ENCODE data around the gene AHR. TPM values are rescaled to one million over a fixed set of nuclear protein-coding genes. Genes with fewer than 3 reads are reported as not detected.

Gene AHR
- total RNA-seq, 2 experiments from 2014 or later = 36.7 to 42.3 TPM

GRCh38 chr7:17305387-17306171 is 7.1 kb downstream of the AHR start:
- Mint-ChIP-seq H3K9me3 (ENCODE audit: low read depth) (no peaks in the 10 kb centered on the region), H3K4me1 (peaks cover 31% of the 10 kb centered on the region), H3K36me3 (ENCODE audit: low read depth) (peaks cover 6% of the 10 kb centered on the region), H3K27ac (peak overlapping the region; percentile 86), H3K4me3 (peak overlapping the region; percentile 58), H3K27me3 (no peaks in the 10 kb centered on the region)
- POLR2A ChIA-PET = interaction anchor here (0.7 to 1.2 kb wide), 2 partner anchors 12 to 637 kb away, joined by 3 read pairs; no protein-coding TSS in a partner anchor
- DNase-seq (peak; percentile 7), ATAC-seq (peak; percentile 53)
- CTCF ChIA-PET = interaction anchor here (0.8 to 2.2 kb wide), 6 partner anchors 70 to 323 kb away, joined by 3 to 9 read pairs (median 4); no protein-coding TSS in a partner anchor
- intact Hi-C loops (cut with DNase I, micrococcal nuclease) = loop anchor here (1.0 to 5.0 kb wide), 6 partner anchors 44 to 371 kb away; no protein-coding TSS in a partner anchor

- Mint-ChIP-seq H3K36me3 (ENCODE audit: low read depth) (peaks cover 13% of the 10 kb centered on the region), H3K27ac (no peak overlapping the region), H3K4me3 (no peak overlapping the region), H3K27me3 (no peaks in the 10 kb centered on the region), H3K4me1 (peaks cover 31% of the 10 kb centered on the region), H3K9me3 (ENCODE audit: low read depth) (no peaks in the 10 kb centered on the region)
- intact Hi-C loops (cut with DNase I, micrococcal nuclease) = loop anchor here in 1 of 2 experiments (5.0 kb wide), 1 partner anchor 285 kb away; no protein-coding TSS in a partner anchor
- DNase-seq (no peak), ATAC-seq (peak; percentile 16)
- CTCF ChIA-PET = interaction anchor here (0.7 to 2.2 kb wide), 3 partner anchors 33 to 324 kb away, joined by 3 to 9 read pairs (median 7); no protein-coding TSS in a partner anchor
- POLR2A ChIA-PET = interaction anchor here (0.6 kb wide), 1 partner anchor 23 kb away, joined by 3 read pairs; no protein-coding TSS in a partner anchor
Observed at GRCh38 chr7:17307000-17307399, 8.5 kb downstream of the AHR start.

GRCh38 chr7:17307558-17307957 is 9.1 kb downstream of the AHR start:
- Mint-ChIP-seq H3K27me3 (no peaks in the 10 kb centered on the region), H3K4me3 (no peak overlapping the region), H3K36me3 (ENCODE audit: low read depth) (peaks cover 15% of the 10 kb centered on the region), H3K4me1 (peaks cover 29% of the 10 kb centered on the region), H3K9me3 (ENCODE audit: low read depth) (no peaks in the 10 kb centered on the region), H3K27ac (no peak overlapping the region)
- POLR2A ChIA-PET = no interaction called here
- ATAC-seq (peak; percentile 13), DNase-seq (no peak)
- CTCF ChIA-PET = interaction anchor here (0.7 to 2.0 kb wide), 3 partner anchors 33 to 324 kb away, joined by 3 to 7 read pairs (median 3); no protein-coding TSS in a partner anchor
- intact Hi-C loops (cut with DNase I, micrococcal nuclease) = loop anchor here in 1 of 2 experiments (5.0 kb wide), 1 partner anchor 285 kb away; no protein-coding TSS in a partner anchor

- no peak for ATAC-seq
- Mint-ChIP-seq H3K27me3 (no peaks in the 10 kb centered on the region), H3K4me3 (no peak overlapping the region), H3K27ac (no peak overlapping the region), H3K36me3 (ENCODE audit: low read depth) (peaks cover 17% of the 10 kb centered on the region), H3K9me3 (ENCODE audit: low read depth) (no peaks in the 10 kb centered on the region), H3K4me1 (peaks cover 28% of the 10 kb centered on the region)
- intact Hi-C loops (cut with DNase I, micrococcal nuclease) = loop anchor here in 1 of 2 experiments (5.0 kb wide), 1 partner anchor 286 kb away; no protein-coding TSS in a partner anchor
- POLR2A ChIA-PET = interaction anchor here (0.6 kb wide), 1 partner anchor 73 kb away, joined by 3 read pairs; no protein-coding TSS in a partner anchor
- DNase-seq = no peak
- CTCF ChIA-PET = interaction anchor here (0.7 to 2.0 kb wide), 3 partner anchors 13 to 325 kb away, joined by 3 to 7 read pairs (median 3); no protein-coding TSS in a partner anchor
Observed at GRCh38 chr7:17307969-17308648, 9.7 kb downstream of the AHR start.

GRCh38 chr7:17311194-17311593 is 12.7 kb downstream of the AHR start:
- DNase-seq = no peak
- ATAC-seq = no peak
- POLR2A ChIA-PET = no interaction called here
- H3K27me3 Mint-ChIP-seq = no peaks in the 10 kb centered on the region
- no peak overlapping the region for H3K4me3 Mint-ChIP-seq
- no peak overlapping the region for H3K27ac Mint-ChIP-seq
- H3K36me3 Mint-ChIP-seq (ENCODE audit: low read depth) = peaks cover 27% of the 10 kb centered on the region
- CTCF ChIA-PET = interaction anchor here (0.5 kb wide), 1 partner anchor 26 kb away, joined by 3 read pairs; no protein-coding TSS in a partner anchor
- intact Hi-C loops (cut with DNase I, micrococcal nuclease) = no loop called here
- H3K4me1 Mint-ChIP-seq = peaks cover 10% of the 10 kb centered on the region
- H3K9me3 Mint-ChIP-seq (ENCODE audit: low read depth) = no peaks in the 10 kb centered on the region

- POLR2A ChIA-PET = interaction anchor here (0.5 kb wide), 1 partner anchor 123 kb away, joined by 3 read pairs; no protein-coding TSS in a partner anchor
Observed at GRCh38 chr7:17311952-17312351, 13.5 kb downstream of the AHR start.

GRCh38 chr7:17312641-17313040 is 14.2 kb downstream of the AHR start:
- Mint-ChIP-seq H3K36me3 (ENCODE audit: low read depth) (peaks cover 33% of the 10 kb centered on the region), H3K27me3 (no peaks in the 10 kb centered on the region), H3K4me3 (no peak overlapping the region), H3K27ac (no peak overlapping the region), H3K4me1 (peaks cover 12% of the 10 kb centered on the region), H3K9me3 (ENCODE audit: low read depth) (no peaks in the 10 kb centered on the region)
- ATAC-seq (no peak), DNase-seq (no peak)
- CTCF ChIA-PET = interaction anchor here (1.2 kb wide), 1 partner anchor 11 kb away, joined by 4 read pairs; no protein-coding TSS in a partner anchor
- POLR2A ChIA-PET = interaction anchor here (0.5 kb wide), 1 partner anchor 123 kb away, joined by 3 read pairs; no protein-coding TSS in a partner anchor
- intact Hi-C loops (cut with DNase I, micrococcal nuclease) = no loop called here

More at GRCh38 chr7:17311952-17312351, 13.5 kb downstream of the AHR start:
- Mint-ChIP-seq H3K9me3 (ENCODE audit: low read depth) (no peaks in the 10 kb centered on the region), H3K4me1 (peaks cover 12% of the 10 kb centered on the region), H3K36me3 (ENCODE audit: low read depth) (peaks cover 33% of the 10 kb centered on the region), H3K27ac (no peak overlapping the region), H3K27me3 (no peaks in the 10 kb centered on the region), H3K4me3 (no peak overlapping the region)
- CTCF ChIA-PET = interaction anchor here (1.2 kb wide), 1 partner anchor 11 kb away, joined by 4 read pairs; no protein-coding TSS in a partner anchor
- DNase-seq (no peak), ATAC-seq (no peak)
- intact Hi-C loops (cut with DNase I, micrococcal nuclease) = no loop called here

GRCh38 chr7:17313194-17313593 is 14.7 kb downstream of the AHR start:
- POLR2A ChIA-PET = no interaction called here
- Mint-ChIP-seq H3K4me1 (peaks cover 12% of the 10 kb centered on the region), H3K4me3 (no peak overlapping the region), H3K27me3 (no peaks in the 10 kb centered on the region), H3K27ac (no peak overlapping the region), H3K9me3 (ENCODE audit: low read depth) (no peaks in the 10 kb centered on the region), H3K36me3 (ENCODE audit: low read depth) (peaks cover 36% of the 10 kb centered on the region)
- DNase-seq (no peak), ATAC-seq (no peak)
- CTCF ChIA-PET = interaction anchor here (1.2 kb wide), 1 partner anchor 12 kb away, joined by 4 read pairs; no protein-coding TSS in a partner anchor
- intact Hi-C loops (cut with DNase I, micrococcal nuclease) = no loop called here

GRCh38 chr7:17315974-17316373 is 17.5 kb downstream of the AHR start:
- peak overlapping the region; percentile 8 for H3K27ac Mint-ChIP-seq
- DNase-seq (no peak), ATAC-seq (no peak)
- intact Hi-C loops (cut with DNase I, micrococcal nuclease) = no loop called here
- H3K27me3 Mint-ChIP-seq = no peaks in the 10 kb centered on the region
- no peak overlapping the region for H3K4me3 Mint-ChIP-seq
- ChIA-PET CTCF (interaction anchor here (2.0 kb wide), 1 partner anchor 15 kb away, joined by 5 read pairs; no protein-coding TSS in a partner anchor), POLR2A (no interaction called here)
- H3K4me1 Mint-ChIP-seq = peaks cover 24% of the 10 kb centered on the region
- peaks cover 31% of the 10 kb centered on the region for H3K36me3 Mint-ChIP-seq (ENCODE audit: low read depth)
- no peaks in the 10 kb centered on the region for H3K9me3 Mint-ChIP-seq (ENCODE audit: low read depth)

- POLR2A ChIA-PET = interaction anchor here (1.1 kb wide), 1 partner anchor 13 kb away, joined by 3 read pairs; no protein-coding TSS in a partner anchor
- H3K36me3 Mint-ChIP-seq (ENCODE audit: low read depth) = peaks cover 23% of the 10 kb centered on the region
- H3K27ac Mint-ChIP-seq = no peak overlapping the region
- no peak for ATAC-seq
- H3K4me3 Mint-ChIP-seq = no peak overlapping the region
- no peaks in the 10 kb centered on the region for H3K9me3 Mint-ChIP-seq (ENCODE audit: low read depth)
- H3K27me3 Mint-ChIP-seq = no peaks in the 10 kb centered on the region
- CTCF ChIA-PET = interaction anchor here (1.0 to 2.0 kb wide), 2 partner anchors 16 to 17 kb away, joined by 3 to 5 read pairs; no protein-coding TSS in a partner anchor
- intact Hi-C loops (cut with DNase I, micrococcal nuclease) = no loop called here
- no peak for DNase-seq
- H3K4me1 Mint-ChIP-seq = peaks cover 24% of the 10 kb centered on the region
Observed at GRCh38 chr7:17318146-17318545, 19.7 kb downstream of the AHR start.

All from activated CD4-positive, alpha-beta T cell treated with anti-CD3 and anti-CD28 coated beads for 36 hours (primary cell).